ENCODE measurements around the gene DEDD.

Gene DEDD

DNA sequence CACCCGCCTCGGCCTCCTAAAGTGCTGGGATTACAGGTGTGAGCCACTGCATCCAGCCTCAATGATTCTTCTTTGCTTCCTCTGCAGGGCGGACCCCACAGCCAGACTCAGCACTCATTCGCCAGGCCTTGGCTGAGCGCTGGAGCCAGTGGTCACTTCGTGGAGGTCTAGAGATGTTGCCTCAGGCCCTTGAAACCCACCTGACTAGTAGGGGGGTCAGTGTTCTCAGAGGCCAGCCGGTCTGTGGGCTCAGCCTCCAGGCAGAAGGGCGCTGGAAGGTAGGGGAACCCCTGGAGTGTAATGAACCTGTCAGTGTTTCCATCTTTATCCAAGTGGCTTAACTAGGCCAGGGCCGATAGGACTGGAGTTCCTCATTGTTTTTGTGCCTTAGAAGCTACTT lies 36.4 kb upstream of the DEDD start:
- H3K36me3 ChIP-seq (ENCODE audit: low read depth), result peaks cover 31% of the 10 kb centered on the region
- TF ChIP-seq, protein P1, sequence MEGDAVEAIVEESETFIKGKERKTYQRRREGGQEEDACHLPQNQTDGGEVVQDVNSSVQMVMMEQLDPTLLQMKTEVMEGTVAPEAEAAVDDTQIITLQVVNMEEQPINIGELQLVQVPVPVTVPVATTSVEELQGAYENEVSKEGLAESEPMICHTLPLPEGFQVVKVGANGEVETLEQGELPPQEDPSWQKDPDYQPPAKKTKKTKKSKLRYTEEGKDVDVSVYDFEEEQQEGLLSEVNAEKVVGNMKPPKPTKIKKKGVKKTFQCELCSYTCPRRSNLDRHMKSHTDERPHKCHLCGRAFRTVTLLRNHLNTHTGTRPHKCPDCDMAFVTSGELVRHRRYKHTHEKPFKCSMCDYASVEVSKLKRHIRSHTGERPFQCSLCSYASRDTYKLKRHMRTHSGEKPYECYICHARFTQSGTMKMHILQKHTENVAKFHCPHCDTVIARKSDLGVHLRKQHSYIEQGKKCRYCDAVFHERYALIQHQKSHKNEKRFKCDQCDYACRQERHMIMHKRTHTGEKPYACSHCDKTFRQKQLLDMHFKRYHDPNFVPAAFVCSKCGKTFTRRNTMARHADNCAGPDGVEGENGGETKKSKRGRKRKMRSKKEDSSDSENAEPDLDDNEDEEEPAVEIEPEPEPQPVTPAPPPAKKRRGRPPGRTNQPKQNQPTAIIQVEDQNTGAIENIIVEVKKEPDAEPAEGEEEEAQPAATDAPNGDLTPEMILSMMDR (IDR thresholded peaks at IDR 0.05; ENCODE audit: poor library complexity, severe bottlenecking), result no peak
- H3K4me3 ChIP-seq (ENCODE audit: severe bottlenecking), result no peak overlapping the region
- H3K9me3 ChIP-seq (ENCODE audit: severe bottlenecking), result no peaks in the 10 kb centered on the region
- ATAC-seq (ENCODE audit: low read depth) (no peak), DNase-seq (ENCODE audit: low spot score) (no peak)
- no peaks in the 10 kb centered on the region for H3K27me3 ChIP-seq (ENCODE audit: insufficient read depth, poor library complexity, severe bottlenecking)
- H3K4me1 ChIP-seq (ENCODE audit: insufficient read depth, poor library complexity, severe bottlenecking), result no peaks in the 10 kb centered on the region
- H3K27ac ChIP-seq (ENCODE audit: poor library complexity, severe bottlenecking), result no peak overlapping the region

DNA sequence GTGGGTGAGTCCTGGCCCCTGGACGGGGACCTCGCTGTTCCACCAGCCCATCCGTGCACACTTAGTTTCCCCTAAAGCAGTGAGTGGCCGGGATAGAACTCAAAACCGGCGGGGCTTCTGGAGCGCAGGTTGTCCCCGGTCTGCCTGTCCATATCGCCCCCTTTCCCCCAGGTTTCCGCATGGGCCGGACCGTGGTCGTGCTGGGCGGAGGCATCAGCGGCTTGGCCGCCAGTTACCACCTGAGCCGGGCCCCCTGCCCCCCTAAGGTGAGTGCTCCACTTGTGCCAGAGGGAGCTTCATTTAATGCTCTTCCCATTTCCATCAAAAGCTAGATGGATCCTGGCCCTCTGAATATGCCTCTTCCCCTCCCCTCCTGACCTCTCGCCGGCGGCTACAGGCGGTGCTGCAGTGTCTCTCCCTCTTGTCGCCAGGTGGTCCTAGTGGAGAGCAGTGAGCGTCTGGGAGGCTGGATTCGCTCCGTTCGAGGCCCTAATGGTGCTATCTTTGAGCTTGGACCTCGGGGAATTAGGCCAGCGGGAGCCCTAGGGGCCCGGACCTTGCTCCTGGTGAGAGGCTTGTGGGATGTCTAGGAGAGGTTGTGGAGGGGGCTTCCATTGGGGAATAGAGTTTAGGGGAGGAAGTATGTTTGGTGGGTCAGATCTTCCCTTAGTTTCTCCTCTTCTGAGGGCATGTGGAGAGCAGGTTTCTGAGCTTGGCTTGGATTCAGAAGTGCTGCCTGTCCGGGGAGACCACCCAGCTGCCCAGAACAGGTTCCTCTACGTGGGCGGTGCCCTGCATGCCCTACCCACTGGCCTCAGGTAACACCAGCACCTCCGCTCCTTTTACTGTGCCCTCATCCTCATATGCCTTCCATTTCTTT lies 34.4 kb upstream of the DEDD start:
- no peaks in the 10 kb centered on the region for H3K9me3 ChIP-seq (ENCODE audit: severe bottlenecking)
- H3K27ac ChIP-seq (ENCODE audit: poor library complexity, severe bottlenecking), result peak overlapping the region; percentile 28
- ATAC-seq (ENCODE audit: low read depth) (no peak; the same call in 2 of the 3 replicates), DNase-seq (ENCODE audit: low spot score) (no peak)
- TF ChIP-seq, protein P1 (IDR thresholded peaks at IDR 0.05; ENCODE audit: poor library complexity, severe bottlenecking), result no peak
- H3K4me1 ChIP-seq (ENCODE audit: insufficient read depth, poor library complexity, severe bottlenecking), result no peaks in the 10 kb centered on the region
- H3K4me3 ChIP-seq (ENCODE audit: severe bottlenecking), result peak overlapping the region; percentile 61
- peaks cover 26% of the 10 kb centered on the region for H3K36me3 ChIP-seq (ENCODE audit: low read depth)
- H3K27me3 ChIP-seq (ENCODE audit: insufficient read depth, poor library complexity, severe bottlenecking), result no peaks in the 10 kb centered on the region

- Histone ChIP-seq H3K4me3 (ENCODE audit: severe bottlenecking) (peak within 1 kb of the TSS; percentile 61), H3K4me1 (ENCODE audit: insufficient read depth, poor library complexity, severe bottlenecking) (no peaks in the 10 kb centered on the region), H3K27ac (ENCODE audit: poor library complexity, severe bottlenecking) (peak within 1 kb of the TSS; percentile 28), H3K27me3 (ENCODE audit: insufficient read depth, poor library complexity, severe bottlenecking) (no peaks in the 10 kb centered on the region), H3K36me3 (ENCODE audit: low read depth) (peaks cover 21% of the 10 kb centered on the region), H3K9me3 (ENCODE audit: severe bottlenecking) (no peaks in the 10 kb centered on the region)
- TF ChIP-seq, protein P1 (IDR thresholded peaks at IDR 0.05; ENCODE audit: poor library complexity, severe bottlenecking), result peak; percentile 46
- DNase-seq (ENCODE audit: low spot score) (peak; percentile 97), ATAC-seq (ENCODE audit: low read depth) (peak; percentile 95)
Measured at GRCh38 chr1:161165742-161166668, 33.5 kb upstream of the DEDD start, which contains the start of gene PPOX. TSS of gene PPOX (plus strand) at chr1:161166426. CDS start at chr1:161166848, 422 bp downstream.

DNA sequence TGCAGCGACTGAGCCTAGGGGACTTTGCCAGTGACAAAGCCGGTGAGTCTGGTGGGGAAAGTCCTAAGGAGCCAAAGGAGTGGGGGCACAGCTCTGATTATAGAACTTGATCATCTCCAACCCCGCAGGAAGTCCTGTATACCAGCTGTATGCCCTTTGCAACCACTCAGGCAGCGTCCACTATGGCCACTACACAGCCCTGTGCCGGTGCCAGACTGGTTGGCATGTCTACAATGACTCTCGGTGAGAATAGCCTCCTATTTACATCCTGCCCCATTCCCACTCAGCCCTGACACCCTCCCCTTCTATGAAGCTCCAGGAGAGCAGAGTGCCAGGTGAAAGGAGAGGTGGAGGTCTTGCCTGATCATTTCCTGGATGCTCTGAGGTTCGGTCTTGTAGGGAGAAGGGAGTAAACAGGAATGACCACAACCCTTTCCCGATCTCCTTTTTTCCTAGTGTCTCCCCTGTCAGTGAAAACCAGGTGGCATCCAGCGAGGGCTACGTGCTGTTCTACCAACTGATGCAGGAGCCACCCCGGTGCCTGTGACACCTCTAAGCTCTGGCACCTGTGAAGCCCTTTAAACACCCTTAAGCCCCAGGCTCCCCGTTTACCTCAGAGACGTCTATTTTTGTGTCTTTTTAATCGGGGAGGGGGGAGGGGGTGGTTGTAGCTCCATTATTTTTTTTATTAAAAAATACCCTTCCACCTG lies 32.6 kb upstream of the DEDD start:
- H3K36me3 ChIP-seq (ENCODE audit: low read depth), result peaks cover 20% of the 10 kb centered on the region
- no peaks in the 10 kb centered on the region for H3K27me3 ChIP-seq (ENCODE audit: insufficient read depth, poor library complexity, severe bottlenecking)
- no peak overlapping the region for H3K4me3 ChIP-seq (ENCODE audit: severe bottlenecking)
- no peak for DNase-seq (ENCODE audit: low spot score)
- no peaks in the 10 kb centered on the region for H3K4me1 ChIP-seq (ENCODE audit: insufficient read depth, poor library complexity, severe bottlenecking)
- no peaks in the 10 kb centered on the region for H3K9me3 ChIP-seq (ENCODE audit: severe bottlenecking)
- TF ChIP-seq, protein P1 (IDR thresholded peaks at IDR 0.05; ENCODE audit: poor library complexity, severe bottlenecking), result no peak
- peak overlapping the region; percentile 28 for H3K27ac ChIP-seq (ENCODE audit: poor library complexity, severe bottlenecking)
- ATAC-seq (ENCODE audit: low read depth), result no peak

Measured in RWPE2 (cell line).